Inflammatory macrophage treated with lipopolysaccharide for 1 hour (primary cell): ENCODE data around the gene TMEM209.
"Not testable (repeated sequence)": the region's sequence is repeated elsewhere in the genome, so short reads cannot be mapped to it uniquely, and the experiment has no call there.

Source experiments
- DNase-seq, 2 donors: peaks; one replicate each; pipeline ENCODE4 v3.0.0-alpha.2; 2020 to 2022

The TMEM209 gene

GRCh38 chr7:130216750-130217149, 11.5 kb upstream of the TMEM209 start:
- no peak for DNase-seq

DNA sequence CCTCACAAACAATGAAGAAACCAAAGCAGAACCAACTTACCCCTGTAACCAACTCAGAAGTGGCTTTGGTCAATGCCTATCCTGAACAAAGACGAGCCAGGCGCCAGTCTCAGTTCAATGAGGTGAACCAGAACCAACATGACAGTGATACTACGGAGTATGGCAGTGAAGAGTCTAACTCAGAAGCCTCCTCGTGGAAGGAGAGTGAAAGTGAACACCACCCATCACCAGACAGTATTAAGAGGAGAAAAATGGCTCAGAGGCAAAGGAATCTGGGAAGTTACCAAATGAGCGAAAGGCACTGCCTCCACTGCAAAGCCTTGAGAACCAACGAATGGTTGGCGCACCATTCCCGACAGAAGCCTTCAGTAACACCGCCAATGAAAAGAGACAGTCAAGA, 10.8 kb upstream of the TMEM209 start:
- DNase-seq = no peak

DNA sequence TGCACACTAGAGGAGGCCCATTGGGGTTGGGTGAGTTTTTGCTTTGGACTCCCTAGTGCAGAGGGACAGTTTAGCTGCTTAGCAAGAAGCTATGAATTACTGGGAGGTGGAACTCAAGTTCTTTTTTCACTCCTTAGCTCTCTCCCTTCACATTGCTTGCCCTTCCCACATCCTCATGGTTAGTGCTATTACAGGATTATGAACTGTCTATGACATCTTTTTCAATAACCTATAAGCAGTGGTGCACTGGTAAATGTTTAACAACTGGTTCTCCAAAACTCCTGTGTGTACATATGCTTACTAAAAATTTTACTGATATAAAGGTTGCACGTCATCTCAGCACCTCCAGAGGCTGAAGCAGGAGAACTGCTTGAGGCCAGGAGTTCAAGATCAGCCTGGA, 8.6 kb upstream of the TMEM209 start:
- no peak for DNase-seq

DNA sequence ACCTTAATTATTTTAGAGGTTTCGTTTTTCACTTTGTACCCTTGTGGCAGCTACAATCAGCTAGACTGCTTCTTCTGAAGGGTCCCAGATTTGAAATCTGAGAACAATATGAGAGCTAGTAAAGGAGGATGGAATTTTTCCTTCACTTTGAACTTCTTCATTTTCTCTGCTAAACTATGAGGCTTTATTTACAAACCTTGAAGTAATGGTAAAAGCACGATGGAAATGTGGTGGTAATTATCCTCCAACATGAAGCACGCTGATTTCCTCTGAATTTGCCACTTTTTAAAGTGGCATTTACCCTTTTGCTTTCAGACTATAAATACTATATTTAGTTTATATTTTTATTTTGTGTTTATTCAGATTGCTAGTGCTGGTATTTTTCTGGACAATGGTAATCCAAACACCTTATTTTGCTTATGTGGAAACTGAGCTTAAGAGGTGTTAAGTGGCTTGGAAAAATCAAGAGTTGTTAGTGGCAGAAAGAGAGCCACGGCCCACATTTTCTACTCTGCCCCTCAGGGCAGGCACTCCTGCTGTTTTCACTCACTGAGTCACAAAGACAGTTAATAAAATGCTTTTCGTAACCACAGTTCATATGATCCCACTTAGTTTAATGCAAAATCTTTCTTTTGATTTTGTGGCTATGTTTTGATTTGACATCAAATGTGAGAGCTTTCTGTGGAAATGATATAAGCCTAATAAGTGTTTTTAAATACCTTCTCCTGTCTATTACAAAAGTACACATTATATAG, 5.2 kb upstream of the TMEM209 start:
- no peak for DNase-seq

- DNase-seq = peak; percentile 73 to 74
These were observed 3.3 kb upstream of the TMEM209 start for GRCh38 chr7:130208516-130208915.

GRCh38 chr7:130207642-130208041, 2.4 kb upstream of the TMEM209 start, which contains the start of gene SSMEM1:
SSMEM1 (plus strand) TSS chr7:130207860; CDS start chr7:130207911, 51 bp downstream.
- DNase-seq = peak; percentile 76 to 83

- no peak for DNase-seq
These were observed 1.8 kb upstream of the TMEM209 start for GRCh38 chr7:130207033-130207432.

DNA sequence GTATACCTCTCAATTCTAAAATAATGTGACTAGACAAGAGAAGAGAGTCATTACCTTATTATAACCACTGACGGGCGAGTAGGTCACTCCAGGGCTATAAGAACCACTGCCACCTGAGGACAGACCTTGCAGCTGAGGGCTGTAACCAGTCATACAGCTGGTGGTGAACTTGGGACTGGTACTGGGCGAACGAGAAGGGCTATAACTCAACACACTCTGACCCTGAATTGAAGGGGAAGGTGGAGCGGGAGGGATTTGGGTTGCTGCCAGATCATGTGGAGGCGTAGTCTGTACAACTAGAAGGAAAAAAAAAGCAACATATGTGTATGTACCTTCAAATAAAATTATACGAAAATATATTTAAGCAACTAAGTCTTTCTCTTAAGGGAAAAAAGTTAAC, 3.4 kb downstream of the TMEM209 start:
- no peak for DNase-seq

GRCh38 chr7:130197094-130197493, 8.1 kb downstream of the TMEM209 start:
- DNase-seq = no peak

DNA sequence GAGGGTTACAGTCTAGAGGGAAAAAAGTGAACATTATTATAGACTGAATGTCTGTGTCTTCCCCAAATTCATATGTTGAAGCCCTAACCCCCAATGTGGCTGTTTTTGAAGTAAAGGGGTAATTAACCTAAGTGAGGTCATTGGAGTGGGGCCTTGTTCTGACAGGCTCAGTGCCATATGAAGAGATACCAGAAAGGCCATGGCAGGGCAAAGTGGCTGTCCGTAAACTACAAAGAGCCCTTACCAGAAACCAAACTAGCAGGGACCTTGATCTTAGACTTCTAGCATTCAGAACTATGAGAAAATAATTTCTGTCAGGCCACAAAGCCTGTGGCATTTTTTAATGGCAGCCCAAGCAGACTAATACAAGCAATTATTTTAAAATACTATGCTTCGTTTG, 8.7 kb downstream of the TMEM209 start:
- no peak for DNase-seq

DNA sequence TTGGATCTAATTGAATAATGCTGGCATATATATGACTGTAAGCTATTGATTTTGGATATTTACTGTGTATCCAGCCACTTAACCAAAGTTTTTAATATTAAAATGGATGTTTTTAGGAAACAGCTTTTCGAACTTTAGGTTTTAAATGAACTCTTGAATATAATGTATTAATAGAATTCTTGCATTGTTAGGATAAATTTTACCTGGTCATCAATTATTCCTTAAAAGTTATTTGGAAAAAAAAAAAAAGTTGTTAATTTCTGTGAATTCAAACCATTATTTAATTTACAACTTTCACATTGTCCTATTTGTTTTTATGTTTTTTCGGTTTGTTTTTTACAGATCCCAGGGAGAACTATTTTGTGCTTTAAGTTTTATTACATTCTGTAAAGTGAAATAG, 9.8 kb downstream of the TMEM209 start:
- no peak for DNase-seq

DNA sequence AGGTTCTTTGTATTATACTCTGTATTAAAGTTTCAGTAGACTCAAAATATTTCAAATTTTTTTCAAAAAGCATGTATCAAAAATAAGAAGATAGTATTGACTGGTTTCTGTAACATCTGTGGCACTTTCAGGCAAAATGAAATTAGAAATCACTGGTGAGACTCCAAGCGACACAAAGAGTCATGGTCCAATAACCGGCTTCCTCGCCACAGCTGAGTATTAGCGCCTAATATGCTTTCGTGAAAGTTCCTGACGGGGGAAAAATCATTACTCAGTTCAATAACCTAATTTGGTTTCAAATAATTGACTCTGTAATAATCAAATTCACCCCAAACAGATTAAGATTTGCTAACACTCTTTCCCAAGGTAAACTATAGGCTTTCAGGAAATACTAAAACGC, 13.4 kb downstream of the TMEM209 start:
- DNase-seq = no peak

DNA sequence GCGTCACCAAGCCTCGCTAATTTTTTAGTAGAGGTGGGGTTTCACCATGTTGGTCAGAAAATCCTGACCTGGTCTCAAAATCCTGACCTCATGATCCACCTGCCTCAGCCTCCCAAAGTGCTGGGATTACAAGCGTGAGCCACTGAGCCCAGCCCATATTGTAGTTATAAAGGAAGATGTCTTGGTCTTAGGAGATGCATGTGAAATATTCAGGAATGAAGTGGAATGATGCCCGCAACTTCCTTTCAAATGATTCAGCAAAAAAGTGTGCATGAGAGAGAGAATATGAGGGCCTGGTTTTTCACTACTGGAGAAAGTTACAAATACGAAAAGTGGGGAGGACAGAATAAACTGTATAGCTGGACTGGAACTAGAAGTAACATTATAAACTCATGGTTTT, 15.9 kb downstream of the TMEM209 start:
- DNase-seq = no peak

- DNase-seq = no peak
These were observed 17.8 kb downstream of the TMEM209 start for GRCh38 chr7:130187360-130187759.

DNA sequence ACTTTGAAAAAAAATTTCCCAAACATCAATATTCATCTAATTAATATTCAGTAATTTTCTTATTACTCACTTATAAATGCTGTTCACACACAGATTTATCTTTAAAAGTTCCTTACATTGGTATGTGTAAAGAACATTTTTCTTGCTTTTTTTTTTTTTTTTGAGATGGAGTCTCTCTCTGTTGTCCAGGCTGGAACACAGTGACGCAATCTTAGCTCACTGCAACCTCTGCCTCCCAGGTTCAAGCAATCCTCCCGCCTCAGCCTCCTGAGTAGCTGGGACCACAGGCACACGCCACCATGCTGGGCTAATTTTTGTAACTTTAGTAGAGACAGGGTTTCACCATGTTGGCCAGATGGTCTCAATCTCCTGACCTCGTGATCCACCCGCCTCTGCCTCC, 20.9 kb downstream of the TMEM209 start:
- not testable (repeated sequence) for DNase-seq

GRCh38 chr7:130182990-130183389, 22.2 kb downstream of the TMEM209 start:
- DNase-seq = no peak

- peak in 1 of 2 donors; percentile 14 for DNase-seq
These were observed 24.0 kb downstream of the TMEM209 start for GRCh38 chr7:130181263-130181605.

- peak; percentile 81 to 90 for DNase-seq
These were observed 24.5 kb downstream of the TMEM209 start for GRCh38 chr7:130180571-130181262.

DNA sequence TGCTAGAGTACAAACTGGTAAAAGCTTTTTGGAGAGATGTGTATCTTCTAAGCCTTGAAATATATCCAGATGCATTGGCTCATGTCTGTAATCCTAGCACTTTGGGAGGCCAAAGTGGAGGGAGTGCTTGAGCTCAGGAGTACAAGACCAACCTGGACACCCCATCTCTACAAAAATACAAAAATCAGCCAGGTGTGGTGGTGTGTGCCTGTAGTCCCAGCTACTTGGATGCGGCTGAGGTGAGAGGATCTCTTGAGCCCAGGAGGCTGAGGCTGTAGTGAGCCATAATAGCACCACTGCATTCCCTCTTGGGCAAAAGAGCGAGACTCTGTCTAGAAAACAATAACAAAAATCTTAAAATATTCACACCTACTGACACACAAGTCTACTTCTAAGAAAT, 25.6 kb downstream of the TMEM209 start:
- DNase-seq = no peak

- DNase-seq = no peak
These were observed 27.0 kb downstream of the TMEM209 start for GRCh38 chr7:130178251-130178650.

DNA sequence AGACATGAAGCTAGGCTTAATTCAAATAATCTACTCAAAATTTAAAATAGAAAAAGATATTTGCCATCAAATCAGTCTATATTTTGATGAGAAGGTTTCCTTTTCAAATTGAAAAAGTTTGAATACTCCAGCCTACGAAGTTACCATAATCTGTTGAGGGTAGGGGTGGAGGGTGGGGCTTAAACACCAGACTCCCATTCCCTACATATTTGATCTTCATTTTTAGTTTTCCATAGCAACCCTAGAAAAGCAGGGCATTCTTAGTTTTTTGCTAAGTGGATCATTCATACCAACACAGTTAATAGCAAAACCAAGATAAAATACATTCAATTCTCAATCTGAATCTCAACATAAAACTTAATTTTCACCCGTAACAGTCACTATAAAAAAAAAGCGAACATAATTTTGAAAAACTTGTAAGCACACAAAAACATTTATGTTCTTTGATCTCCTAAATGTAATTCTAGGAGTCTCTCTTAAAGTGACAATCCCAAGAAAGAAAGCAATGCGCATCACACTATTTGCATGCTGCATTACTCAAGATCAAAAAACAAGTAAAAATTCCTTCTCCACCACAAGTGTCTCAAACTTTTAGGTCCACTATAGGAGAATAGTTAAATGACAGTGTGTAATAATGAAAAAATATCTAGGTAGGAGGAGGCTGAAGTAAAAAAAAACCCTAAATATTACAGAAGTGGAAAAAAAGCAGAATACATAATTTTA, 30.8 kb downstream of the TMEM209 start:
- no peak for DNase-seq

DNA sequence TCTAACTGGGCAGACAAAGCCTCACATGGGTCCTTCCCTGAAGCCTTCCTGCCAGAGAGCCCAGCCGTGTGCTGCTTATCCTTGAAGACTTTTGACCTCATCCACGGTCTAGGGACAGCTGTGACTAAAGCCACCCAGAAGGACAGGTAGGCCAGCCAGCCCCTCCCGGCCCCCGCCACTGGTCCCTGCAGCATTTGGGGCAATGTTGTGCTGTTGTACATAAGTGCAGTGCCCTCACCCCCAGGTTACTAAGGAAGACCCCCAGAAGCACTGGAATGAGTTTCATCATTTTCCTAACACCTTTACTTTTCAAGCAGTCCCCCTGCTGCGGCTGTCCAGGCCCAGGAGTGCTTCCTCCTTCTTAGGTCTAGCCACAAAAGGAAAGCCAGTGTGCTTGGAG, 43.0 kb downstream of the TMEM209 start:
- DNase-seq = no peak

DNA sequence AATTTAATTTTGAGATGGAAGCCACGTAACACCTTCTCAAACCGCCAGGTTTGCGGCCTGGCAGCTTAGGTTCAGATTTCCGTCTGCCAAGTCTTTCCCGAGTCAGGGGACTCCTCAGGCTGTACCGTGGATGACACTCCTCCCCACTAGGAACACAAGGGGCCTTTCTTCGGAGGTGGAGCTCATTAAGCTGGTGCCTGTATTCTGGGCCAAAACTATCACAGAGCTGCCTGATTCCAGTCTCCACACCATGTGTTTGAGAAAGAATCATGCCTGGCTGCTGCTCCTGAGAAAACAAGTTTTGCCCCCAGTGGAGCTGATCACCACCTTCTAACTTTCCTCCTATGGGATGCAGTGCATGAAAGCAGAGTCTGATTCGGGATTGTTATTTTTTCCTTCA, 44.8 kb downstream of the TMEM209 start:
- DNase-seq = no peak

DNA sequence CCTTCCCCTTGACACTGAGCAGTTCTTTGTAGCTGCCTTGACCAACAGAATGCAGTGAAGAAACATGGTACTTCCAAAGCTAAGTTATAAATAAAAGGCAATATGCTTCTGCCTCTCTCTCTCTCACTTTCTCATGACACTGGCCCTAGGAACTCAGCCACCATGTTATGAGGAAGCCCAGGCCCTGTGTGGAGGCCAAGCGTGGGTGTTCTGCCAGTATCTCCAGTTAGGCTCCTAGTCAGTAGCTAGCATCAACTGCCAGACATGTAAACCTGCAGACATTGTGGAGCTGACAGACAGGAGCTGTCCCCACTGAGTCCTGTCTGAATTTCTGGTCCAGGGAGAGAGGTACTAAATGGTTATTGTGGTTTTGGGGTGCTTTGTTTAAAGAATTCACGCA, 45.2 kb downstream of the TMEM209 start:
- DNase-seq = no peak
